HepG2 (cell line): ENCODE data around the gene OTOG. TPM values are rescaled to one million over a fixed set of nuclear protein-coding genes. Genes with fewer than 3 reads are reported as not detected.

Experiments used
- ATAC-seq: fragments of 200-7000 bp; cut with Tn5 transposase; 3 replicates; pipeline ENCODE4 v1.9.1; 2020; ENCODE audit warnings: mild to moderate bottlenecking, moderate library complexity
- BruUV-seq: library from RNA; stranded (reverse); fragments of 400-500 nt; replicated peaks from 2 replicates; lab custom pipeline; 2021; lab: Mats Ljungman, UMichigan
- CTCF ChIA-PET: fragments of 300-600 bp; formaldehyde crosslinking; extraction: SDS; loops from one replicate; lab custom pipeline; 2021; ENCODE audit warnings: low total read pairs, inconsistent platforms, low intra/inter-chr PET ratio; lab: Yijun Ruan, JAX
- POLR2A ChIA-PET: fragments of 350-600 bp; sonication (Branson Sonifier 250); formaldehyde crosslinking; loops from one replicate; lab custom pipeline; 2020; ENCODE audit warnings: antibody characterized with exemption, inconsistent platforms; lab: Yijun Ruan, JAX
- DNase-seq: peaks from one replicate; pipeline ENCODE4 v3.0.0-alpha.2; 2015; ENCODE audit warnings: low spot score
- FAIRE-seq: peaks from 3 replicates; lab custom pipeline; 2011; peaks lifted over from hg19 to GRCh38; lab: Jason Lieb, UNC
- H2AFZ ChIP-seq: one replicate; pipeline ENCODE4 v1.6.1; 2011; ENCODE audit warnings: low read length, inconsistent platforms
- H3K27ac ChIP-seq: fragments of 300-600 bp; 3 replicates; pipeline ENCODE4 v1.8.0; 2011; ENCODE audit warnings: mixed run types, mild to moderate bottlenecking, mixed read lengths, low read length, inconsistent platforms; ENCODE audit not compliant: insufficient read depth; ENCODE audit errors: extremely low read length
- H3K27me3 ChIP-seq, 2 experiments: fragments of 200-600 bp in 1 of 2; 2 replicates in 1 of 2; 3 replicates in 1 of 2; pipeline versions ENCODE4 v1.6.0 to v1.8.0; 2011; ENCODE audit warnings: low read length in 2 of 2, mild to moderate bottlenecking in 2 of 2, moderate library complexity in 2 of 2, inconsistent platforms in 1 of 2; ENCODE audit not compliant: insufficient read depth in 2 of 2, control insufficient read depth in 1 of 2
- H3K36me3 ChIP-seq, 2 experiments: fragments of 200-600 bp in 1 of 2; replicated peaks in 1 of 2; 2 replicates in 1 of 2; 3 replicates in 1 of 2; pipeline versions ENCODE4 v1.5.1 to v1.8.0; 2011; ENCODE audit warnings: low read length in 2 of 2, inconsistent platforms in 1 of 2; ENCODE audit not compliant: insufficient read depth in 2 of 2, control insufficient read depth in 1 of 2
- H3K4me1 ChIP-seq: 2 replicates; pipeline ENCODE4 v1.5.1; 2012; ENCODE audit warnings: low read length, inconsistent platforms; ENCODE audit not compliant: insufficient read depth
- H3K4me2 ChIP-seq: 2 replicates; pipeline ENCODE4 v1.6.0; 2011; ENCODE audit warnings: low read depth, low read length, inconsistent platforms
- H3K4me3 ChIP-seq, 3 experiments: fragments of 200-600 bp in 1 of 3; sonication (generic), shearing (Covaris generic) in 1 of 3; replicated peaks in 1 of 3; 2 replicates each; pipeline ENCODE4 v1.5.1; 2011 to 2016; ENCODE audit warnings: low read length in 3 of 3, inconsistent platforms in 2 of 3, low read depth in 2 of 3, mild to moderate bottlenecking in 2 of 3, control low read depth in 1 of 3, mixed read lengths in 1 of 3; ENCODE audit not compliant: insufficient read depth in 1 of 3
- H3K79me2 ChIP-seq: one replicate; pipeline ENCODE4 v1.6.1; 2011; ENCODE audit warnings: low read length, inconsistent platforms; ENCODE audit not compliant: insufficient read depth
- H3K9ac ChIP-seq: 2 replicates; pipeline ENCODE4 v1.6.0; 2011; ENCODE audit warnings: mild to moderate bottlenecking, low read depth, low read length, inconsistent platforms; ENCODE audit not compliant: insufficient read depth
- H3K9me3 ChIP-seq: 2 replicates; pipeline ENCODE4 v1.5.1; 2012; ENCODE audit warnings: mild to moderate bottlenecking, low read length
- H4K20me1 ChIP-seq: 2 replicates; pipeline ENCODE4 v1.6.0; 2011; ENCODE audit warnings: inconsistent platforms, mild to moderate bottlenecking, low read length, moderate library complexity; ENCODE audit not compliant: insufficient read depth
- ARHGAP35 ChIP-seq: sonication (generic); formaldehyde crosslinking; IDR thresholded peaks from 2 replicates; pipeline ENCODE4 v1.9.0; 2022; ENCODE audit warnings: mild to moderate bottlenecking, inconsistent platforms, moderate library complexity, missing genetic modification reagents, borderline replicate concordance
- ERF ChIP-seq: IDR thresholded peaks from 2 replicates; pipeline ENCODE4 v1.6.1; 2018; ENCODE audit warnings: missing biosample characterization, missing genetic modification reagents
- MTA1 ChIP-seq: sonication (generic); formaldehyde crosslinking; IDR thresholded peaks from 2 replicates; pipeline ENCODE4 v1.4.0; 2020; ENCODE audit warnings: missing genetic modification reagents, mild to moderate bottlenecking, borderline replicate concordance
- NAIF1 ChIP-seq: sonication (generic); formaldehyde crosslinking; IDR thresholded peaks from 2 replicates; pipeline ENCODE4 v1.5.0; 2020; ENCODE audit warnings: mild to moderate bottlenecking, missing genetic modification reagents, borderline replicate concordance
- NFATC3 ChIP-seq: sonication (generic); formaldehyde crosslinking; IDR thresholded peaks from 2 replicates; pipeline ENCODE4 v1.5.1; 2020; ENCODE audit warnings: mild to moderate bottlenecking, missing genetic modification reagents
- SATB2 ChIP-seq: sonication (generic); formaldehyde crosslinking; IDR thresholded peaks from 2 replicates; pipeline ENCODE4 v1.5.0; 2020; ENCODE audit warnings: missing genetic modification reagents
- ZFP1 ChIP-seq: IDR thresholded peaks from 2 replicates; pipeline ENCODE4 v1.6.1; 2016
- ZNF549 ChIP-seq: sonication (generic); formaldehyde crosslinking; IDR thresholded peaks from 2 replicates; pipeline ENCODE4 v1.5.0; 2020; ENCODE audit warnings: missing genetic modification reagents
- ZNF589 ChIP-seq: sonication (generic); formaldehyde crosslinking; conservative IDR thresholded peaks from 2 replicates; pipeline ENCODE4 v1.8.0; 2022; ENCODE audit warnings: mild to moderate bottlenecking, moderate library complexity, missing genetic modification reagents
- WGBS: methylation state at CpG from one replicate; pipeline ENCODE4 v1.1.6; 2017; ENCODE audit warnings: low lambda C conversion rate; 5-methylcytosine and 5-hydroxymethylcytosine counted together
- in situ Hi-C: cut with HindIII; loops from 2 replicates; pipeline ENCODE4 v1.10.0; 2017; ENCODE audit warnings: low pct_unique_long_range_greater_than_20kb; ENCODE audit not compliant: extremely low pct_ligation_motif_present
- intact Hi-C: fragments of 100-400 bp; cut with micrococcal nuclease; formaldehyde crosslinking; loops from one replicate; pipeline ENCODE4 v1.10.0; 2022; ENCODE audit not compliant: unreplicated experiment
- polyA plus RNA-seq, 8 experiments: library from polyadenylated mRNA; depleted of rRNA in 3 of 8; stranded (reverse) in 7 of 8; unstranded in 1 of 8; fragments of >200 nt; fragmentation: Illumina TruSeq in 4 of 8; extraction: Trizol in 4 of 8; gene quantifications; 2 replicates each; pipeline versions ENCODE4 v1.2.1 to v1.2.3, GENCODE V29; 2011 to 2016; ENCODE audit warnings: low read depth in 4 of 8, missing spikeins in 1 of 8, mixed read lengths in 1 of 8; ENCODE audit not compliant: insufficient read depth in 1 of 8
- total RNA-seq, 5 experiments: library from RNA; depleted of rRNA; stranded (reverse); fragments of >200 nt; fragmentation: Illumina TruSeq; extraction: Trizol; gene quantifications; 2 replicates each; pipeline ENCODE4 v1.2.3, GENCODE V29; 2016; ENCODE audit warnings: low read depth in 1 of 5
- TF ChIP-seq, protein P1 (sequence below): sonication (generic); formaldehyde crosslinking; conservative IDR thresholded peaks from 2 replicates; pipeline ENCODE4 v1.4.0; 2020; ENCODE audit warnings: missing genetic modification reagents
- TF ChIP-seq, protein P2 (sequence below): sonication (generic); formaldehyde crosslinking; IDR thresholded peaks from 2 replicates; pipeline ENCODE4 v1.9.0; 2021; ENCODE audit warnings: missing genetic modification reagents, borderline replicate concordance
- TF ChIP-seq, protein P3 (sequence below): IDR thresholded peaks from 2 replicates; pipeline ENCODE4 v1.6.1; 2016; ENCODE audit warnings: missing compliant biosample characterization, missing genetic modification reagents, borderline replicate concordance
- TF ChIP-seq, protein P4 (sequence below): sonication (generic); formaldehyde crosslinking; IDR thresholded peaks from 2 replicates; pipeline ENCODE4 v1.5.0; 2020; ENCODE audit warnings: missing genetic modification reagents

Gene OTOG
- total and polyA plus RNA-seq, 2 of the 13 experiments (the other 11 are each of a cell fraction or from before 2014, with no cell fraction given), result not detected

DNA sequence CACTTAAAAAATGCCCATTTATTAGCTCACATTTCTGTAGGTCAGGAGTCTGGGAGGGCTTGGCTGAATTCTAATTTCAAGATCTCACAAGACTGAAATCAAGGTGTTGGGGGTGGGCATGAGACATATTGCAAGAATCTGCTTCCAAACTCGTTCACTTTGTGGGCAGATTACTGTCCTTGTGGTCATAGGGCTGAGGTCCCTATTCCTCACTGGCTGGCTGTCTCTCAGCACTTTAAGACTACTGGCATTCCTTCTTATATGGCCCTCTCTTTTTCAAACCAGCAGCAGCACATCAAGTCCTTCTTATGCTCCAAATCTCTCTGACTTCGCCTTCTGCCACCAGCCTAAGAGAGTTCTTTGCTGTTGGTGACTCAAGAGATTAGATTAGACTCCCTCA is 144.5 kb downstream of the OTOG start:
- TF ChIP-seq ARHGAP35 (CRISPR knock-in tag) (no peak), SATB2 (CRISPR knock-in tag) (no peak), ZFP1 (no peak), MTA1 (CRISPR knock-in tag) (no peak), ZNF589 (CRISPR knock-in tag) (no peak), NFATC3 (CRISPR knock-in tag) (no peak), ERF (CRISPR knock-in tag) (no peak), ZNF549 (CRISPR knock-in tag) (no peak), NAIF1 (CRISPR knock-in tag) (no peak)
- TF ChIP-seq, protein P1, sequence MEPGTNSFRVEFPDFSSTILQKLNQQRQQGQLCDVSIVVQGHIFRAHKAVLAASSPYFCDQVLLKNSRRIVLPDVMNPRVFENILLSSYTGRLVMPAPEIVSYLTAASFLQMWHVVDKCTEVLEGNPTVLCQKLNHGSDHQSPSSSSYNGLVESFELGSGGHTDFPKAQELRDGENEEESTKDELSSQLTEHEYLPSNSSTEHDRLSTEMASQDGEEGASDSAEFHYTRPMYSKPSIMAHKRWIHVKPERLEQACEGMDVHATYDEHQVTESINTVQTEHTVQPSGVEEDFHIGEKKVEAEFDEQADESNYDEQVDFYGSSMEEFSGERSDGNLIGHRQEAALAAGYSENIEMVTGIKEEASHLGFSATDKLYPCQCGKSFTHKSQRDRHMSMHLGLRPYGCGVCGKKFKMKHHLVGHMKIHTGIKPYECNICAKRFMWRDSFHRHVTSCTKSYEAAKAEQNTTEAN (CRISPR knock-in tag), result no peak
- TF ChIP-seq, protein P2, sequence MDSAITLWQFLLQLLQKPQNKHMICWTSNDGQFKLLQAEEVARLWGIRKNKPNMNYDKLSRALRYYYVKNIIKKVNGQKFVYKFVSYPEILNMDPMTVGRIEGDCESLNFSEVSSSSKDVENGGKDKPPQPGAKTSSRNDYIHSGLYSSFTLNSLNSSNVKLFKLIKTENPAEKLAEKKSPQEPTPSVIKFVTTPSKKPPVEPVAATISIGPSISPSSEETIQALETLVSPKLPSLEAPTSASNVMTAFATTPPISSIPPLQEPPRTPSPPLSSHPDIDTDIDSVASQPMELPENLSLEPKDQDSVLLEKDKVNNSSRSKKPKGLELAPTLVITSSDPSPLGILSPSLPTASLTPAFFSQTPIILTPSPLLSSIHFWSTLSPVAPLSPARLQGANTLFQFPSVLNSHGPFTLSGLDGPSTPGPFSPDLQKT, result no peak
- TF ChIP-seq, protein P3, sequence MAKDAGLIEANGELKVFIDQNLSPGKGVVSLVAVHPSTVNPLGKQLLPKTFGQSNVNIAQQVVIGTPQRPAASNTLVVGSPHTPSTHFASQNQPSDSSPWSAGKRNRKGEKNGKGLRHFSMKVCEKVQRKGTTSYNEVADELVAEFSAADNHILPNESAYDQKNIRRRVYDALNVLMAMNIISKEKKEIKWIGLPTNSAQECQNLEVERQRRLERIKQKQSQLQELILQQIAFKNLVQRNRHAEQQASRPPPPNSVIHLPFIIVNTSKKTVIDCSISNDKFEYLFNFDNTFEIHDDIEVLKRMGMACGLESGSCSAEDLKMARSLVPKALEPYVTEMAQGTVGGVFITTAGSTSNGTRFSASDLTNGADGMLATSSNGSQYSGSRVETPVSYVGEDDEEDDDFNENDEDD, result no peak
- TF ChIP-seq, protein P4, sequence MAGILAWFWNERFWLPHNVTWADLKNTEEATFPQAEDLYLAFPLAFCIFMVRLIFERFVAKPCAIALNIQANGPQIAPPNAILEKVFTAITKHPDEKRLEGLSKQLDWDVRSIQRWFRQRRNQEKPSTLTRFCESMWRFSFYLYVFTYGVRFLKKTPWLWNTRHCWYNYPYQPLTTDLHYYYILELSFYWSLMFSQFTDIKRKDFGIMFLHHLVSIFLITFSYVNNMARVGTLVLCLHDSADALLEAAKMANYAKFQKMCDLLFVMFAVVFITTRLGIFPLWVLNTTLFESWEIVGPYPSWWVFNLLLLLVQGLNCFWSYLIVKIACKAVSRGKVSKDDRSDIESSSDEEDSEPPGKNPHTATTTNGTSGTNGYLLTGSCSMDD, result no peak
- Histone ChIP-seq H3K27me3 (peaks cover 6 to 63% of the 10 kb centered on the region in 2 experiments), H3K4me2 (no peak overlapping the region), H3K79me2 (no peaks in the 10 kb centered on the region), H3K27ac (no peak overlapping the region), H3K4me1 (no peaks in the 10 kb centered on the region), H3K36me3 (no peaks in the 10 kb centered on the region), H3K9me3 (no peaks in the 10 kb centered on the region), H4K20me1 (no peaks in the 10 kb centered on the region), H3K9ac (no peak overlapping the region), H3K4me3 (no peak overlapping the region), H2AFZ (no peak overlapping the region)
- ChIA-PET CTCF (no interaction called here), POLR2A (no interaction called here)
- DNase-seq (no peak), FAIRE-seq (no peak), ATAC-seq (no peak)
- in situ Hi-C loops (no loop called here), intact Hi-C loops (no loop called here)
- 6% methylated on average over 1 of the region's 2 CpGs for WGBS
- BruUV-seq, result no TSS peak
